HEK293 (cell line): ENCODE measurements around the gene C22orf39.

Experiments used
- CTCF ChIA-PET: fragments of 350-600 bp; formaldehyde crosslinking; extraction: SDS; loops from one replicate; lab custom pipeline; 2021; ENCODE audit warnings: antibody characterized with exemption; lab: Yijun Ruan, JAX
- POLR2A ChIA-PET: fragments of 300-600 bp; formaldehyde crosslinking; extraction: SDS; loops from one replicate; lab custom pipeline; 2020; ENCODE audit warnings: antibody characterized with exemption, inconsistent platforms; lab: Yijun Ruan, JAX
- H3K27ac ChIP-seq: fragments of 200-500 bp; sonication (Bioruptor generic); 2 replicates; pipeline ENCODE4 v1.5.1; 2014; ENCODE audit warnings: low read depth, low read length, control low read depth, inconsistent platforms; ENCODE audit errors: extremely low read depth
- H3K36me3 ChIP-seq, 2 experiments: fragments of 200-500 bp in 1 of 2; sonication (Bioruptor generic) in 1 of 2; 1 replicate in 1 of 2; 2 replicates in 1 of 2; pipeline ENCODE4 v1.5.1; 2014 to 2017; ENCODE audit warnings: inconsistent platforms in 2 of 2, low read length in 2 of 2; ENCODE audit not compliant: control insufficient read depth in 2 of 2, insufficient read depth in 1 of 2
- H3K4me1 ChIP-seq: fragments of 200-500 bp; sonication (Bioruptor generic); 2 replicates; pipeline ENCODE4 v1.5.1; 2014; ENCODE audit warnings: mild to moderate bottlenecking, low read length, inconsistent platforms; ENCODE audit not compliant: control insufficient read depth, insufficient read depth
- H3K4me3 ChIP-seq: 2 replicates; pipeline ENCODE4 v1.5.1; 2011; ENCODE audit warnings: low read depth, mild to moderate bottlenecking, control low read depth, low read length, moderate library complexity
- H3K9me3 ChIP-seq: fragments of 200-500 bp; sonication (Bioruptor generic); 2 replicates; pipeline ENCODE4 v1.5.1; 2014; ENCODE audit warnings: low read depth, low read length, inconsistent platforms; ENCODE audit not compliant: control insufficient read depth, insufficient read depth
- BCL6B ChIP-seq: fragments of 450-650 bp; formaldehyde crosslinking; IDR thresholded peaks from 2 replicates; pipeline ENCODE4 v1.5.1; 2017; ENCODE audit warnings: missing biosample characterization, missing genetic modification characterization
- EGR2 ChIP-seq: fragments of 450-650 bp; formaldehyde crosslinking; IDR thresholded peaks from 2 replicates; pipeline ENCODE4 v1.5.1; 2016; ENCODE audit warnings: low read depth, missing biosample characterization, missing genetic modification characterization
- GLIS1 ChIP-seq: fragments of 450-650 bp; formaldehyde crosslinking; IDR thresholded peaks from 2 replicates; pipeline ENCODE4 v1.5.1; 2016; ENCODE audit warnings: missing biosample characterization, missing genetic modification characterization
- INSM2 ChIP-seq: fragments of 450-650 bp; formaldehyde crosslinking; IDR thresholded peaks from 2 replicates; pipeline ENCODE4 v1.5.1; 2016; ENCODE audit warnings: missing biosample characterization, missing genetic modification characterization
- PRDM4 ChIP-seq: fragments of 450-650 bp; formaldehyde crosslinking; IDR thresholded peaks from 2 replicates; pipeline ENCODE4 v1.5.1; 2017; ENCODE audit warnings: missing biosample characterization, missing genetic modification characterization
- SP2 ChIP-seq: fragments of 450-650 bp; formaldehyde crosslinking; IDR thresholded peaks from 2 replicates; pipeline ENCODE4 v1.5.1; 2016; ENCODE audit warnings: missing biosample characterization, missing genetic modification characterization
- ZBTB1 ChIP-seq: fragments of 450-650 bp; formaldehyde crosslinking; IDR thresholded peaks from 2 replicates; pipeline ENCODE4 v1.5.1; 2016; ENCODE audit warnings: missing biosample characterization, missing genetic modification characterization
- ZBTB20 ChIP-seq: fragments of 450-650 bp; formaldehyde crosslinking; IDR thresholded peaks from 2 replicates; pipeline ENCODE4 v1.5.1; 2016; ENCODE audit warnings: missing biosample characterization, missing genetic modification characterization
- ZBTB26 ChIP-seq: fragments of 450-650 bp; formaldehyde crosslinking; optimal IDR thresholded peaks from 2 replicates; pipeline ENCODE3; 2016; ENCODE audit warnings: missing biosample characterization, mild to moderate bottlenecking, missing genetic modification characterization
- ZFHX2 ChIP-seq: fragments of 450-650 bp; formaldehyde crosslinking; conservative IDR thresholded peaks from 2 replicates; pipeline ENCODE4 v1.5.1; 2016; ENCODE audit warnings: missing biosample characterization, missing genetic modification characterization
- ZIC2 ChIP-seq: fragments of 450-650 bp; formaldehyde crosslinking; IDR thresholded peaks from 2 replicates; pipeline ENCODE4 v1.5.1; 2016; ENCODE audit warnings: missing biosample characterization, missing genetic modification characterization
- ZNF148 ChIP-seq: fragments of 450-650 bp; formaldehyde crosslinking; IDR thresholded peaks from 2 replicates; pipeline ENCODE4 v1.5.0; 2017; ENCODE audit warnings: missing biosample characterization, missing genetic modification characterization, borderline replicate concordance
- ZNF155 ChIP-seq: fragments of 450-650 bp; formaldehyde crosslinking; IDR thresholded peaks from 2 replicates; pipeline ENCODE4 v1.5.1; 2016; ENCODE audit warnings: missing biosample characterization, missing genetic modification characterization
- ZNF24 ChIP-seq: fragments of 450-650 bp; formaldehyde crosslinking; IDR thresholded peaks from 2 replicates; pipeline ENCODE4 v1.5.1; 2016; ENCODE audit warnings: missing biosample characterization, missing genetic modification characterization
- ZNF292 ChIP-seq: fragments of 450-650 bp; formaldehyde crosslinking; IDR thresholded peaks from 2 replicates; pipeline ENCODE4 v1.5.1; 2016; ENCODE audit warnings: low read depth, missing biosample characterization, missing genetic modification characterization, borderline replicate concordance
- ZNF514 ChIP-seq: fragments of 450-650 bp; formaldehyde crosslinking; IDR thresholded peaks from 2 replicates; pipeline ENCODE4 v1.5.1; 2016; ENCODE audit warnings: missing biosample characterization, missing genetic modification characterization
- ZNF692 ChIP-seq: fragments of 450-650 bp; formaldehyde crosslinking; IDR thresholded peaks from 2 replicates; pipeline ENCODE4 v1.5.1; 2016; ENCODE audit warnings: missing biosample characterization, missing genetic modification characterization

C22orf39 gene

GRCh38 chr22:19447330-19448075 is at the start of gene C22orf39 (continued):
- TF ChIP-seq ZNF148 (tag by site-specific recombination), result no peak

GRCh38 chr22:19497245-19497644 is 49.7 kb upstream of the C22orf39 start:
- H3K4me1 ChIP-seq, result no peaks in the 10 kb centered on the region
- no peak overlapping the region for H3K27ac ChIP-seq
- no peak for TF ChIP-seq SP2
- no peak for TF ChIP-seq ZBTB26 (tag by site-specific recombination)
- TF ChIP-seq ZNF155, result no peak
- TF ChIP-seq ZIC2 (tag by site-specific recombination), result 0 out of 2 replicates have a peak, but pooled peaks have one; percentile 13
- peak; percentile 86 for TF ChIP-seq ZFHX2 (tag by site-specific recombination)
- no peak for TF ChIP-seq ZNF292 (tag by site-specific recombination)
- no peak for TF ChIP-seq ZNF514 (tag by site-specific recombination)
- peak; percentile 86 for TF ChIP-seq EGR2 (tag by site-specific recombination)
- peaks cover 18 to 90% of the 10 kb centered on the region in 2 experiments; a peak in 2 of 3 replicates for H3K36me3 ChIP-seq
- ChIA-PET POLR2A (interaction anchor here (0.6 kb wide), 1 partner anchor 10 kb away, joined by 5 read pairs; no protein-coding TSS in a partner anchor), CTCF (interaction anchor here (1.6 kb wide), 1 partner anchor 133 kb away, joined by 7 read pairs; no protein-coding TSS in a partner anchor)
- H3K9me3 ChIP-seq, result no peaks in the 10 kb centered on the region
- no peak overlapping the region for H3K4me3 ChIP-seq

GRCh38 chr22:19496324-19496630 is 48.8 kb upstream of the C22orf39 start:
- no peak overlapping the region for H3K4me3 ChIP-seq
- H3K27ac ChIP-seq, result no peak overlapping the region
- ChIA-PET POLR2A (interaction anchor here (1.0 kb wide), 1 partner anchor 17 kb away, joined by 3 read pairs; the partner anchor contains the start of gene CDC45), CTCF (interaction anchor here (0.6 kb wide), 1 partner anchor 19 kb away, joined by 4 read pairs; no protein-coding TSS in a partner anchor)
- peaks cover 28 to 97% of the 10 kb centered on the region in 2 experiments for H3K36me3 ChIP-seq
- H3K4me1 ChIP-seq, result no peaks in the 10 kb centered on the region
- no peak for TF ChIP-seq ZBTB1
- no peak for TF ChIP-seq ZFHX2 (tag by site-specific recombination)
- TF ChIP-seq INSM2 (tag by site-specific recombination), result no peak
- no peak for TF ChIP-seq ZNF692 (tag by site-specific recombination)
- no peak for TF ChIP-seq PRDM4 (tag by site-specific recombination)
- TF ChIP-seq BCL6B (tag by site-specific recombination), result no peak
- TF ChIP-seq GLIS1 (tag by site-specific recombination), result no peak
- TF ChIP-seq ZNF24 (tag by site-specific recombination), result no peak
- no peak for TF ChIP-seq ZBTB20
- H3K9me3 ChIP-seq, result no peaks in the 10 kb centered on the region
